Measurements from ENCODE around the gene SPOUT1.
"Not testable (repeated sequence)": the region's sequence is repeated elsewhere in the genome, so short reads cannot be mapped to it uniquely, and the experiment has no call there.

Gene SPOUT1, protein sequence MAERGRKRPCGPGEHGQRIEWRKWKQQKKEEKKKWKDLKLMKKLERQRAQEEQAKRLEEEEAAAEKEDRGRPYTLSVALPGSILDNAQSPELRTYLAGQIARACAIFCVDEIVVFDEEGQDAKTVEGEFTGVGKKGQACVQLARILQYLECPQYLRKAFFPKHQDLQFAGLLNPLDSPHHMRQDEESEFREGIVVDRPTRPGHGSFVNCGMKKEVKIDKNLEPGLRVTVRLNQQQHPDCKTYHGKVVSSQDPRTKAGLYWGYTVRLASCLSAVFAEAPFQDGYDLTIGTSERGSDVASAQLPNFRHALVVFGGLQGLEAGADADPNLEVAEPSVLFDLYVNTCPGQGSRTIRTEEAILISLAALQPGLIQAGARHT

DNA sequence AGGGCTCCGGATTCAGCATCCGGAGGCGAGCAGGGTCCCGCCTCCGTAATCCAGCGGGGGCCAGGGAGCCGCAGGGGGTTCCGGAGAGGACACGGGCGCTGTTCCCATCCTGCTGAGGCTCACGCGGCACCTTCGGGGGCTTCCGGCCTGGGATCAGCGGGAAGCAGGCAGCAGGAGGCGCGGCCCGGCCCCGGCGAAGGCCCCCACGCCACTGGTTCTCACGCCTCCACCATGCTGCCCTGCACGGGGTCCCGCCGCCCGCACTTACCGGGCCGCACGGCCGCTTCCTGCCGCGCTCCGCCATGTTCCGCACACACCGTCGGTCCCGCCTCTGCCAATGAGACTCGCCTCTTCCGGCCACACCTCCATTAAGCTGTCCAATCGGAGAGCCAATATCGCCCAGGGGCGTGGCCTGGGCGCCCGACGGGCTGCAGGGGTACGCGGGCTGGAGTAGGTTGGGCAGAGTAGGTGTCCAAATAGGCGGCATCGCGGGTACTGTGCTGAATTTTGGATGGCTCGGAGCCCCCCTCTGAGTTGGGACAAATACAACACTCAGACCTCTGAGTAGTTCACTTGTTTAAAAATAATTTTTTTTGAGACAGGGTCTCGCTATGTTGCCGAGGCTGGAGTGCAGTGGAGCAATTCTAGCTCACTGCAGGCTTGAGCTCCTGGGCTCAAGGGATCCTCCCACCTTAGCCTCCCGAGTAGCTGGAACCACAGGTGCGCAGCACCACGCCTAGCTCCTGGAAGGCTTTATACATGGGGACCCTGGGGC lies at the start of gene SPOUT1:
Gene SPOUT1 (minus strand): TSS at position 318 of the 775 bp plus-strand sequence. CDS start 14 bp downstream, at position 304.
- DNase-seq (ENCODE audit: low read depth in 3 of 3), result peak; percentile 87 to 91 (median 87)

- no peak for DNase-seq (ENCODE audit: low read depth in 3 of 3)
Measured at GRCh38 chr9:128877852-128878251, 48.3 kb upstream of the SPOUT1 start.

- not testable (repeated sequence) for DNase-seq (ENCODE audit: low read depth in 3 of 3)
Measured at GRCh38 chr9:128870941-128871265, 41.3 kb upstream of the SPOUT1 start.

- no peak for DNase-seq (ENCODE audit: low read depth in 3 of 3)
Measured at GRCh38 chr9:128870128-128870940, 40.7 kb upstream of the SPOUT1 start.

DNA sequence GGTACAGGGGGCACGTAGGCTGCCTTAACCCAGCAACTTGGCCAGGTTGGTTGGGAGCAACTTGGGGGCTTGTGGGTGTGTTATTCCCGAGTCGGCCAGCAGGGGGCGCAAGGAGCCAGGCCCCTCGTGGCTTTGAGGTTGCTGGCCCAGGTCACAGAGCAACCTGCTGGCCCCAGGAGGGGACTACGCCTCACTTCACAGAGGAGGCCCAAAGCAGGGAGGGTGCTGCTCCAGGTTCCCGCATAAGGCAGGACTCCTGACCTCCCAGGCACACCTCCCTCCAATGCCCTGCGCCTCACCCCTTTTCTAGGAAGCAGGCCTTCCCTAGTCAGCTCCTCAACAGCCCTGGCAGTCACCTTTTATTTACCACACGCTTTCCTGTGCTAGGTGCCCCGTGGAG lies 34.1 kb upstream of the SPOUT1 start:
- peak; percentile 73 to 83 (median 78) for DNase-seq (ENCODE audit: low read depth in 3 of 3)

DNA sequence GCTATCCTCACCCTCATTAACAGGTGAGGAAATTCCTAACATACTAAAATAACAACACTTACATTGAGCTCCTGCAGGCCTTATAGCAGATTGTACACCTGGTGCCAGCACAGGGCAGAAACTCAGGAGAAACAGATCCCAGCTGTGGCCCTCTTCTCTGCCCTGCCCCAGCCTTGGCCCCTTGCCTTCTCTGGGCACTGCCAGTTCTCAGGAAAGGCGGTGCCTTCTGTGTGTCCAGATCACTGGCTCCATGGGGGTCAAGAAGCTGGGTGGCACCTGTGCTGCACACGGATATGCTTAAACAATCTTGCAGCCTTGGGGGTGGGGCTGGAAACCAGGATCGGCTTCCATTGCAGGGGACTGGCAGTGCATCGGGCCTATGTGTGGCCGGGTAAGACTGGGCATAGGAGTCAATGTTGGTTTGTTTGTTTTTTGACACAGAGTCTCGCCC lies 32.8 kb upstream of the SPOUT1 start:
- no peak for DNase-seq (ENCODE audit: low read depth in 3 of 3)

- no peak for DNase-seq (ENCODE audit: low read depth in 3 of 3)
Measured at GRCh38 chr9:128861501-128861900, 31.9 kb upstream of the SPOUT1 start.

DNA sequence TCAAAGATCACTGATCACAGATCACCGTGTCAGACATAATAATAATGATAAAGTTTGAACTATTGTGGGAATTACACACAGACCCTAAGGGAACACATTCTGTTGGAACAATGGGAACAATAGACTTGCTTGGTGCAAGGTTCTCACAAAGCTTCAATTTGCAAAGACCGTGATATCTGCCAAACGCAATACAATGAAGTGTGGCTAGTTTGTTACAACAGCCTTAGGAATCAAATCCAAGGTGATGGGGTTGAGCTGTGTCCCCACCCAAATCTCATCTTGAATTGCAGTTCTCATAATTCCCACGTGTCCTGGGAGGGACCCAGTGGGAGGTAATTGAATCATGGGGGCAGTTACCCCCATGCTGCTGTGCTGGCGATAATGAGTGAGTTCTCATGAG lies 31.3 kb upstream of the SPOUT1 start:
- DNase-seq (ENCODE audit: low read depth in 3 of 3), result no peak

DNA sequence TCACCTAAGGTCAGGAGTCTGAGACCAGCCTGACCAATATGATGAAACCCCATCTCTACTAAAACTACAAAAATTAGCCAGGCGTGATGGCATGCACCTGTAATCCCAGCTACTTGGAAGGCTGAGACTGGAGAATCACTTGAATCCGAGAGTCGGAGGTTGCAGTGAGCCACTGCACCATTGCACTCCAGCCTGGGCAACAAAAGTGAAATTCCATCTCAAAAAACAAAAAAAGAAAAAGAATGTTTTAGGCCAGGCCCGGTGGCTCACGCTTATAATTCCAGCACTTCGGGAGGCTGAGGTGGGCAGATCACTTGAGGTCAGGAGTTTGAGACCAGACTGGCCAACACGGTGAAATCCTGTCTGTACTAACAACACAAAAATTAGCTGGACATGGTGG lies 28.9 kb upstream of the SPOUT1 start:
- not testable (repeated sequence) for DNase-seq (ENCODE audit: low read depth in 3 of 3)

DNA sequence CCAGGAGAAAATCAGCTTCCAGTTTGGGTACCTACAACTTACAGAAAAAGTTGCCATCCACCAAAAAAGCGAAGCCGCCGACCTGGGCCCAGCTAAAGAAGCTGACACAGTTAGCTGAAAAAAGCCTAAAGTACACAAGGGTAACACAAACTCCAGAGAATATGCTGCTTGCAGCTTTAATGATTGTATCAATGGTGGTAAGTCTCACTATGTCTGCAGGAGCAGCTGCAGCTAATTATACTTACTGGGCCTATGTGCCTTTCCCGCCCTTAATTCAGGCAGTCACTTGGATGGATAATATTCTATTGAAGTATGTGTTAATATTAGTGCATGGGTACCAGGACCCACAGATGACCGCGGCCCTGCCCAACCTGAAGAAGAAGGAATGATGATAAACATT lies 24.9 kb upstream of the SPOUT1 start:
- not testable (repeated sequence) for DNase-seq (ENCODE audit: low read depth in 3 of 3)

- DNase-seq (ENCODE audit: low read depth in 3 of 3), result not testable (repeated sequence)
Measured at GRCh38 chr9:128852646-128853045, 23.1 kb upstream of the SPOUT1 start.

DNA sequence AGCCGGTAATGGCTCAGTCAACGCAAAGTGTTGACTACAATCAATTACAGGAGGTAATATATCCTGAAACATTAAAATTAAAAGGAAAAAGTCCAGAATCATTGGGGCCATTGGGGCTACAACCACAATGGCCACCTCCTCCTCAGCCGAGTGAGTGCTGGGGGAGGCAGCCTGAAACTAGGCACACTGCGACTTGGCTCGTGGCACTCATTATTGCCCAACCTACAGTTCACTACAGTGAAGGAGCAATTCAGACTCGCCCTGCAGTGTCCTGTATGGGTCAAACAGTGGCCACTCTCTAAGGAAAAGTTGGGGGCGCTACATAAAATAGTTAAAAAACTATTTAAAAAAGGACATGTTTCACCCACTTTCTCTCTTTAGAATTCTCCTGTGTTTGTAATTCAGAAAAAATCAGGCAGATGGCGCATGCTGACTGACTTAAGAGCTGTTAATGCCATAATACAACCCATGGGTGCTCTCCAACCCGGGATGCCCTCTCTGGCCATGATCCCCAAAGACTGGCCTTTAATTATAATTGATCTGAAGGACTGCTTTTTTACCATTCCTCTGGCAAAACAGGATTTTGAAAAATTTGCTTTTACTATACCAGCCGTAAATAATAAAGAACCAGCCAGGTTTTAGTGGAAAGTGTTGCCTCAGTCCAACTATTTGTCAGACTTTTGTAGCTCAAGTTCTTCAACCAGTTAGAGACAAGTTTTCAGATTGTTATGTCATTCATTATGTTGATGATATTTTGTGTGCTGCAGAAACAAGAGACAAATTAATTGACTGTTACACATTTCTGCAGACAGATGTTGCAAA lies 22.4 kb upstream of the SPOUT1 start:
- not testable (repeated sequence) for DNase-seq (ENCODE audit: low read depth in 3 of 3)

DNA sequence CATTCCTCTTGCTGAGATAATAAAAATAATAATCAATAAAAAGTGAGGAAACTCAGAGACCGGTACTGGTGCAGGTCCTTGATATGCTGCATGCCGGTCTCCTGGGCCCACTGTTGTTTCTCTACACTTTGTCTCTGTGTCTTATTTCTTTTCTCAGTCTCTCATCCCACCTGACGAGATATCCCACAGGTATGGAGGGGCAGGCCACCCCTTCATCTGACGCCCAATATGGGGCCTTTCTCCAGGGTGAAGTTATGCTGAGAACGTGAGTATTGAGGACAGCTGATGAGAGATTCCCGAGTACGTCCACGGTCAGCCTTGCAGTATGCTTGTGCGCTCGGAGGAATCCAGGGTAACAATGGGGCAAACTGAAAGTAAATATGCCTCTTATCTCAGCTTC lies 21.4 kb upstream of the SPOUT1 start:
- DNase-seq (ENCODE audit: low read depth in 3 of 3), result not testable (repeated sequence)

GRCh38 chr9:128847803-128848202 lies 18.2 kb upstream of the SPOUT1 start:
- DNase-seq (ENCODE audit: low read depth in 3 of 3), result no peak

- no peak for DNase-seq (ENCODE audit: low read depth in 3 of 3)
Measured at GRCh38 chr9:128846680-128847030, 17.1 kb upstream of the SPOUT1 start.

GRCh38 chr9:128845186-128845931 lies 15.8 kb upstream of the SPOUT1 start:
- no peak for DNase-seq (ENCODE audit: low read depth in 3 of 3)

DNA sequence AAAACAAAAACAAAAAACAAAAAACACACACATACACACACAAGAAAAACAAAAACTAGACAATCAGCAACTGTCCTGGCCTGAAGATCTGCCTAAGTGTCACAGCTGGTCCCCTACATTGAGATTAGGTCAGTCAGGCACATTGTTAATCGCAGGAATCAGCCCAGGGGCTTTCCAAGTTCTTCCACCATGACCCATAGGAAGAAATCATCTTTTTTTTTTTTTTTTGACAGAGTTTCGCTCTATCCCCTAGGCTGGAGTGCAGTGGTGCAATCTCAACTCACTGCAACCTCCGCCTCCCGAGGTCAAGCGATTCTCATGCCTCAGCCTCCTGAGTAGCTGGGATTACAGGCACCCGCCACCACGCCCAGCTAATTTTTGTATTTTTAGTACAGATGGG lies 13.6 kb upstream of the SPOUT1 start:
- DNase-seq (ENCODE audit: low read depth in 3 of 3), result not testable (repeated sequence)

- no peak for DNase-seq (ENCODE audit: low read depth in 3 of 3)
Measured at GRCh38 chr9:128841694-128842492, 12.3 kb upstream of the SPOUT1 start.

DNA sequence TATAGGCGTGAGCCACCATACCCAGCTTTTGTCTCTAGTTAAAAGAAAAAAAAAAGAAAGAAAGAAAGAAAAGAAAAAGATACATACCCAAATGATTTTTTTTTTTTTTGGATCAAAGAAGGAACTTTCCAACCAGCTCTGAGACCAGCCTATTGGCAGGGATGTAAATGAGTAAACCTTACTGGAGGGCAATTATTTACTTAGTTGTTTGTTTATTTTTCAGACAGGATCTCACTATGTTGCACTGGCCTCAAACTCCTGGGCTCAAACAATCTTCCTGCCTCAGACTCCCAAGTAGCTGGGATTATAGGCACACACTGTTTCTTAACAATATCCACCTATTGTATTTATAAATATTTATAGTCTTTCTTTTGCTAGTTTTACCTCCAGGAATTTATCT lies 10.9 kb upstream of the SPOUT1 start:
- no peak for DNase-seq (ENCODE audit: low read depth in 3 of 3)

GRCh38 chr9:128838338-128838737 lies 8.7 kb upstream of the SPOUT1 start:
- no peak for DNase-seq (ENCODE audit: low read depth in 3 of 3)

Data from stimulated activated CD4-positive, alpha-beta T cell treated with anti-CD3 and anti-CD28 coated beads, TNF-alpha, amount 100 ng/mL, for 48 hours (primary cell).